ENCODE data around the gene RALGPS2.

DNA sequence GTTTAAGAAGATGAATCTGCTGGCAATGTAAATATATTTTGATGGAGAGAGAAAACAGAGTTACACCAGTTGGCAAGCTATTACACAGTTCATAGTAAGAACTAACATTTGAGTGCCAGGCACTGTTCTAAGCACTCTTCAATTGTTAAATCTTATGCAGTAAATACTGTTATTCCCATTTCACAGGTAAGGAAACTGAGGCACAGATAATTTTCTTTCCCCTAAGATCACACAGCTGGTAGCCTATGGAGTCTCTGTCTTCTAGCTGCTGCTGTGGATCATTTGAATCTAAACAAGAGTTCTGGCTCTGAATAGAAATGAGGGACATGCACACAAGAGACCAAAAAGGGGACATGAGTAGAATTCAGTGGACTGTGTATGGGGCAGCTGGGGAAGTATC lies 137.8 kb downstream of the RALGPS2 start:
- TF ChIP-seq, protein P1, sequence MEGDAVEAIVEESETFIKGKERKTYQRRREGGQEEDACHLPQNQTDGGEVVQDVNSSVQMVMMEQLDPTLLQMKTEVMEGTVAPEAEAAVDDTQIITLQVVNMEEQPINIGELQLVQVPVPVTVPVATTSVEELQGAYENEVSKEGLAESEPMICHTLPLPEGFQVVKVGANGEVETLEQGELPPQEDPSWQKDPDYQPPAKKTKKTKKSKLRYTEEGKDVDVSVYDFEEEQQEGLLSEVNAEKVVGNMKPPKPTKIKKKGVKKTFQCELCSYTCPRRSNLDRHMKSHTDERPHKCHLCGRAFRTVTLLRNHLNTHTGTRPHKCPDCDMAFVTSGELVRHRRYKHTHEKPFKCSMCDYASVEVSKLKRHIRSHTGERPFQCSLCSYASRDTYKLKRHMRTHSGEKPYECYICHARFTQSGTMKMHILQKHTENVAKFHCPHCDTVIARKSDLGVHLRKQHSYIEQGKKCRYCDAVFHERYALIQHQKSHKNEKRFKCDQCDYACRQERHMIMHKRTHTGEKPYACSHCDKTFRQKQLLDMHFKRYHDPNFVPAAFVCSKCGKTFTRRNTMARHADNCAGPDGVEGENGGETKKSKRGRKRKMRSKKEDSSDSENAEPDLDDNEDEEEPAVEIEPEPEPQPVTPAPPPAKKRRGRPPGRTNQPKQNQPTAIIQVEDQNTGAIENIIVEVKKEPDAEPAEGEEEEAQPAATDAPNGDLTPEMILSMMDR (IDR thresholded peaks at IDR 0.05; ENCODE audit: insufficient read depth, low read length, poor library complexity, severe bottlenecking) = no peak
- TF ChIP-seq EZH2phosphoT487 (conservative IDR thresholded peaks at IDR 0.05; ENCODE audit: low read length) = no peak

All from SU-DHL-6 (cell line).